ENCODE results near the gene CDSN.

Gene CDSN

GRCh38 chr6:31116661-31117385 is 3.4 kb downstream of the CDSN start:
- DNase-seq (ENCODE audit: extremely low read depth, low read depth) = no peak
- TF ChIP-seq CTCF (IDR thresholded peaks at IDR 0.05; ENCODE audit: low read depth, low read length, missing control alignments) = no peak

GRCh38 chr6:31115941-31116560 is 4.2 kb downstream of the CDSN start:
- DNase-seq (ENCODE audit: extremely low read depth, low read depth) = no peak
- H3K4me3 ChIP-seq (replicated peaks; ENCODE audit: low read depth, low read length) = no peak overlapping the region
- TF ChIP-seq CTCF (IDR thresholded peaks at IDR 0.05; ENCODE audit: low read depth, low read length, missing control alignments) = no peak

More at GRCh38 chr6:31116661-31117385, 3.4 kb downstream of the CDSN start:
- H3K4me3 ChIP-seq (replicated peaks; ENCODE audit: low read depth, low read length) = no peak overlapping the region

GRCh38 chr6:31114970-31115849 is 5.0 kb downstream of the CDSN start:
- peak; percentile 27 for TF ChIP-seq CTCF (IDR thresholded peaks at IDR 0.05; ENCODE audit: low read depth, low read length, missing control alignments)
- DNase-seq (ENCODE audit: extremely low read depth, low read depth) = no peak
- peak overlapping the region; percentile 1; the same call in 1 of the 2 replicates for H3K4me3 ChIP-seq (replicated peaks; ENCODE audit: low read depth, low read length)

GRCh38 chr6:31114541-31114878 is 5.7 kb downstream of the CDSN start, which contains the start of gene PSORS1C1:
Gene PSORS1C1, plus strand, starts transcription at chr6:31114800. Its CDS starts 14,833 bp downstream, at chr6:31129633.
- peak; percentile 75 for DNase-seq (ENCODE audit: extremely low read depth, low read depth)

GRCh38 chr6:31113861-31114540 is 6.2 kb downstream of the CDSN start:
- DNase-seq (ENCODE audit: extremely low read depth, low read depth) = no peak
- TF ChIP-seq CTCF (IDR thresholded peaks at IDR 0.05; ENCODE audit: low read depth, low read length, missing control alignments) = no peak
- H3K4me3 ChIP-seq (replicated peaks; ENCODE audit: low read depth, low read length) = no peak overlapping the region

More at GRCh38 chr6:31114541-31114878, 5.7 kb downstream of the CDSN start, which contains the start of gene PSORS1C1:
- H3K4me3 ChIP-seq (replicated peaks; ENCODE audit: low read depth, low read length) = peak within 1 kb of the TSS; percentile 1; the same call in 1 of the 2 replicates
- no peak for TF ChIP-seq CTCF (IDR thresholded peaks at IDR 0.05; ENCODE audit: low read depth, low read length, missing control alignments)

- TF ChIP-seq CTCF (IDR thresholded peaks at IDR 0.05; ENCODE audit: low read depth, low read length, missing control alignments) = no peak
- no peak within 1 kb of the TSS for H3K4me3 ChIP-seq (replicated peaks; ENCODE audit: low read depth, low read length)
- no peak for DNase-seq (ENCODE audit: extremely low read depth, low read depth)
Observed at GRCh38 chr6:31112478-31112877, 7.8 kb downstream of the CDSN start, which contains the start of gene C6orf15. Gene C6orf15, minus strand, starts transcription at chr6:31112575. Its CDS starts 20 bp downstream, at chr6:31112555.

Measured in HFF-Myc (cell line).